HG03196 (cell line): ENCODE measurements around the gene SEC61B.

Experiments used
- ATAC-seq: cut with Tn5 transposase; IDR thresholded peaks from one replicate; pipeline ENCODE4 v1.9.1; 2021; ENCODE audit not compliant: unreplicated experiment

The SEC61B gene

GRCh38 chr9:99269416-99269815 lies 47.3 kb downstream of the SEC61B start:
- no peak for ATAC-seq

DNA sequence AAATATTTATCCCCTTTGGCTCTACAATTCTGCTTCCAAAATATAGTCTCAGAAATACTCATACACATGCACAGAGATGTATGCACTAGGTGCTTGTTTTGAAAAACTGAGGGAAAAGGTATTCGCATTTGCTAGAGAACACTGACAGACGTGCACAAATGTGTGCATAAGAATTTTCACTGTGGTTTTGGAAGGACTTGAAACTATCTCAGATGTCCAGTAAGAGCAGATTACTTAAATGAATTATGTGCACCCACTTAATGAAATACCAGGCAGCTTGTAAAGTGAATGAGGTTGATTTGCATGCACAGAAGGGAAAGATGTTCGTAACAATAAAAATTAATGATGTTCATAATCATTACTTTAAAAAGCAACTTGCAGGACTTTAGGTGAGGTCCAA lies 48.4 kb downstream of the SEC61B start:
- ATAC-seq = no peak

- ATAC-seq = no peak
Measured at GRCh38 chr9:99272836-99273235, 50.8 kb downstream of the SEC61B start.

DNA sequence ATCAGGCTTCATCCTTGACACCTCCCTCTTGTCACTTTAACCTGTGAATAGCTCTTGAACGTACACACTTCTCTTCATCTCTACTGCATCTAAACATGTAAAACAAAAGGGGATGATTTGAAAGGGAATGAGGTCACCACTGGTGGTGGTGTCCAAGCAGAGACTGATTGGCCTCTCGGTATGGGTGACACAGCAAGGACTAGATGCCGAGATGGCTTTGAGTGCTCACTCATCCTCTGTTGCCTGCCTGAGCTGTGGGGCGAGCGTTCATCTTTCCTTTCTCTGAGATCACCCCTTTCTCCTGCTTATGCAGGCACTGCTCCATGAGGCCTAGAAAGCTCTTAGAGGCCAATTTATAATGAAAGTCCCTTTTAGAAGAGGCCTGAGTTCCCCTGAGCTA lies 51.9 kb downstream of the SEC61B start:
- no peak for ATAC-seq

GRCh38 chr9:99274495-99274894 lies 52.4 kb downstream of the SEC61B start:
- no peak for ATAC-seq
